Measurements from ENCODE around the gene MCOLN2. TPM values are rescaled to one million over a fixed set of nuclear protein-coding genes. Genes with fewer than 3 reads are reported as not detected.

The MCOLN2 gene
- total RNA-seq, 1 experiment from 2014 or later = 3.8 TPM

DNA sequence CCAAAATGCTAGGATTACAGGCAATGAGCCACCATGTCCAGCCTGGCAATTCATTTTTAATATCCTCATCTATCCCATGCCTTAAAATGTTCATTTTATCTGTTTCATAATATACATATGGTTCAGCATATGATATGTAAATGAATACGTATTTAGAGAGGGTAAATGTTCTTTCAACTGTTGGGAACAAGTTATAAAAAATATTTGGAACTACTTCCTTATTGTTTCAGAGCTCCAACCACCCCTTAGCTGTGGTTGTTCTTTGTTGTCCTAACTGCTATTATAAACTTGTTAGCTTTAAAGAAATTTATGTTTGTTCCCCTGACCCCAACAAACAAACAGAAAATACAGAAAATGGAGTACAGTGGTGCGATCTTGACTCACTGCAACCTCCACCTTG lies 14.5 kb downstream of the MCOLN2 start:
- no peaks in the 10 kb centered on the region; the same call in 1 of the 2 replicates for H3K27me3 Mint-ChIP-seq (ENCODE audit: low read depth)
- no peak overlapping the region for H3K27ac Mint-ChIP-seq
- CTCF ChIA-PET = no interaction called here
- no peaks in the 10 kb centered on the region for H3K36me3 Mint-ChIP-seq
- H3K4me1 Mint-ChIP-seq = no peaks in the 10 kb centered on the region
- ATAC-seq (no peak), DNase-seq (ENCODE audit: low spot score) (no peak)
- POLR2A ChIA-PET = no interaction called here
- H3K9me3 Mint-ChIP-seq = peaks cover 6% of the 10 kb centered on the region
- TF ChIP-seq GTF2I (CRISPR knock-in tag; conservative IDR thresholded peaks at IDR 0.05) (no peak), ATF1 (CRISPR knock-in tag; IDR thresholded peaks at IDR 0.05) (no peak), SOX15 (CRISPR knock-in tag; IDR thresholded peaks at IDR 0.05) (no peak), ETV6 (CRISPR knock-in tag; IDR thresholded peaks at IDR 0.05) (no peak), RELA (CRISPR knock-in tag; IDR thresholded peaks at IDR 0.05; ENCODE audit: borderline replicate concordance) (no peak), PREB (CRISPR knock-in tag; IDR thresholded peaks at IDR 0.05; ENCODE audit: borderline replicate concordance) (no peak), ZNF671 (CRISPR knock-in tag; IDR thresholded peaks at IDR 0.05) (no peak), EMX1 (CRISPR knock-in tag; IDR thresholded peaks at IDR 0.05) (no peak), GABPB1 (CRISPR knock-in tag; IDR thresholded peaks at IDR 0.05) (no peak), ZNF232 (CRISPR knock-in tag; IDR thresholded peaks at IDR 0.05) (no peak), FOXP4 (CRISPR knock-in tag; IDR thresholded peaks at IDR 0.05) (no peak)
- TF ChIP-seq, protein P1, sequence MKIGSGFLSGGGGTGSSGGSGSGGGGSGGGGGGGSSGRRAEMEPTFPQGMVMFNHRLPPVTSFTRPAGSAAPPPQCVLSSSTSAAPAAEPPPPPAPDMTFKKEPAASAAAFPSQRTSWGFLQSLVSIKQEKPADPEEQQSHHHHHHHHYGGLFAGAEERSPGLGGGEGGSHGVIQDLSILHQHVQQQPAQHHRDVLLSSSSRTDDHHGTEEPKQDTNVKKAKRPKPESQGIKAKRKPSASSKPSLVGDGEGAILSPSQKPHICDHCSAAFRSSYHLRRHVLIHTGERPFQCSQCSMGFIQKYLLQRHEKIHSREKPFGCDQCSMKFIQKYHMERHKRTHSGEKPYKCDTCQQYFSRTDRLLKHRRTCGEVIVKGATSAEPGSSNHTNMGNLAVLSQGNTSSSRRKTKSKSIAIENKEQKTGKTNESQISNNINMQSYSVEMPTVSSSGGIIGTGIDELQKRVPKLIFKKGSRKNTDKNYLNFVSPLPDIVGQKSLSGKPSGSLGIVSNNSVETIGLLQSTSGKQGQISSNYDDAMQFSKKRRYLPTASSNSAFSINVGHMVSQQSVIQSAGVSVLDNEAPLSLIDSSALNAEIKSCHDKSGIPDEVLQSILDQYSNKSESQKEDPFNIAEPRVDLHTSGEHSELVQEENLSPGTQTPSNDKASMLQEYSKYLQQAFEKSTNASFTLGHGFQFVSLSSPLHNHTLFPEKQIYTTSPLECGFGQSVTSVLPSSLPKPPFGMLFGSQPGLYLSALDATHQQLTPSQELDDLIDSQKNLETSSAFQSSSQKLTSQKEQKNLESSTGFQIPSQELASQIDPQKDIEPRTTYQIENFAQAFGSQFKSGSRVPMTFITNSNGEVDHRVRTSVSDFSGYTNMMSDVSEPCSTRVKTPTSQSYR (CRISPR knock-in tag; IDR thresholded peaks at IDR 0.05) = no peak
- TF ChIP-seq, protein P2, sequence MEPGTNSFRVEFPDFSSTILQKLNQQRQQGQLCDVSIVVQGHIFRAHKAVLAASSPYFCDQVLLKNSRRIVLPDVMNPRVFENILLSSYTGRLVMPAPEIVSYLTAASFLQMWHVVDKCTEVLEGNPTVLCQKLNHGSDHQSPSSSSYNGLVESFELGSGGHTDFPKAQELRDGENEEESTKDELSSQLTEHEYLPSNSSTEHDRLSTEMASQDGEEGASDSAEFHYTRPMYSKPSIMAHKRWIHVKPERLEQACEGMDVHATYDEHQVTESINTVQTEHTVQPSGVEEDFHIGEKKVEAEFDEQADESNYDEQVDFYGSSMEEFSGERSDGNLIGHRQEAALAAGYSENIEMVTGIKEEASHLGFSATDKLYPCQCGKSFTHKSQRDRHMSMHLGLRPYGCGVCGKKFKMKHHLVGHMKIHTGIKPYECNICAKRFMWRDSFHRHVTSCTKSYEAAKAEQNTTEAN (CRISPR knock-in tag; IDR thresholded peaks at IDR 0.05) = no peak
- TF ChIP-seq, protein P3, sequence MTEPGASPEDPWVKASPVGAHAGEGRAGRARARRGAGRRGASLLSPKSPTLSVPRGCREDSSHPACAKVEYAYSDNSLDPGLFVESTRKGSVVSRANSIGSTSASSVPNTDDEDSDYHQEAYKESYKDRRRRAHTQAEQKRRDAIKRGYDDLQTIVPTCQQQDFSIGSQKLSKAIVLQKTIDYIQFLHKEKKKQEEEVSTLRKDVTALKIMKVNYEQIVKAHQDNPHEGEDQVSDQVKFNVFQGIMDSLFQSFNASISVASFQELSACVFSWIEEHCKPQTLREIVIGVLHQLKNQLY (CRISPR knock-in tag; IDR thresholded peaks at IDR 0.05) = no peak
- TF ChIP-seq, protein P4, sequence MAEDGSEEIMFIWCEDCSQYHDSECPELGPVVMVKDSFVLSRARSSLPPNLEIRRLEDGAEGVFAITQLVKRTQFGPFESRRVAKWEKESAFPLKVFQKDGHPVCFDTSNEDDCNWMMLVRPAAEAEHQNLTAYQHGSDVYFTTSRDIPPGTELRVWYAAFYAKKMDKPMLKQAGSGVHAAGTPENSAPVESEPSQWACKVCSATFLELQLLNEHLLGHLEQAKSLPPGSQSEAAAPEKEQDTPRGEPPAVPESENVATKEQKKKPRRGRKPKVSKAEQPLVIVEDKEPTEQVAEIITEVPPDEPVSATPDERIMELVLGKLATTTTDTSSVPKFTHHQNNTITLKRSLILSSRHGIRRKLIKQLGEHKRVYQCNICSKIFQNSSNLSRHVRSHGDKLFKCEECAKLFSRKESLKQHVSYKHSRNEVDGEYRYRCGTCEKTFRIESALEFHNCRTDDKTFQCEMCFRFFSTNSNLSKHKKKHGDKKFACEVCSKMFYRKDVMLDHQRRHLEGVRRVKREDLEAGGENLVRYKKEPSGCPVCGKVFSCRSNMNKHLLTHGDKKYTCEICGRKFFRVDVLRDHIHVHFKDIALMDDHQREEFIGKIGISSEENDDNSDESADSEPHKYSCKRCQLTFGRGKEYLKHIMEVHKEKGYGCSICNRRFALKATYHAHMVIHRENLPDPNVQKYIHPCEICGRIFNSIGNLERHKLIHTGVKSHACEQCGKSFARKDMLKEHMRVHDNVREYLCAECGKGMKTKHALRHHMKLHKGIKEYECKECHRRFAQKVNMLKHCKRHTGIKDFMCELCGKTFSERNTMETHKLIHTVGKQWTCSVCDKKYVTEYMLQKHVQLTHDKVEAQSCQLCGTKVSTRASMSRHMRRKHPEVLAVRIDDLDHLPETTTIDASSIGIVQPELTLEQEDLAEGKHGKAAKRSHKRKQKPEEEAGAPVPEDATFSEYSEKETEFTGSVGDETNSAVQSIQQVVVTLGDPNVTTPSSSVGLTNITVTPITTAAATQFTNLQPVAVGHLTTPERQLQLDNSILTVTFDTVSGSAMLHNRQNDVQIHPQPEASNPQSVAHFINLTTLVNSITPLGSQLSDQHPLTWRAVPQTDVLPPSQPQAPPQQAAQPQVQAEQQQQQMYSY (CRISPR knock-in tag; IDR thresholded peaks at IDR 0.05) = no peak
- TF ChIP-seq, protein P5, sequence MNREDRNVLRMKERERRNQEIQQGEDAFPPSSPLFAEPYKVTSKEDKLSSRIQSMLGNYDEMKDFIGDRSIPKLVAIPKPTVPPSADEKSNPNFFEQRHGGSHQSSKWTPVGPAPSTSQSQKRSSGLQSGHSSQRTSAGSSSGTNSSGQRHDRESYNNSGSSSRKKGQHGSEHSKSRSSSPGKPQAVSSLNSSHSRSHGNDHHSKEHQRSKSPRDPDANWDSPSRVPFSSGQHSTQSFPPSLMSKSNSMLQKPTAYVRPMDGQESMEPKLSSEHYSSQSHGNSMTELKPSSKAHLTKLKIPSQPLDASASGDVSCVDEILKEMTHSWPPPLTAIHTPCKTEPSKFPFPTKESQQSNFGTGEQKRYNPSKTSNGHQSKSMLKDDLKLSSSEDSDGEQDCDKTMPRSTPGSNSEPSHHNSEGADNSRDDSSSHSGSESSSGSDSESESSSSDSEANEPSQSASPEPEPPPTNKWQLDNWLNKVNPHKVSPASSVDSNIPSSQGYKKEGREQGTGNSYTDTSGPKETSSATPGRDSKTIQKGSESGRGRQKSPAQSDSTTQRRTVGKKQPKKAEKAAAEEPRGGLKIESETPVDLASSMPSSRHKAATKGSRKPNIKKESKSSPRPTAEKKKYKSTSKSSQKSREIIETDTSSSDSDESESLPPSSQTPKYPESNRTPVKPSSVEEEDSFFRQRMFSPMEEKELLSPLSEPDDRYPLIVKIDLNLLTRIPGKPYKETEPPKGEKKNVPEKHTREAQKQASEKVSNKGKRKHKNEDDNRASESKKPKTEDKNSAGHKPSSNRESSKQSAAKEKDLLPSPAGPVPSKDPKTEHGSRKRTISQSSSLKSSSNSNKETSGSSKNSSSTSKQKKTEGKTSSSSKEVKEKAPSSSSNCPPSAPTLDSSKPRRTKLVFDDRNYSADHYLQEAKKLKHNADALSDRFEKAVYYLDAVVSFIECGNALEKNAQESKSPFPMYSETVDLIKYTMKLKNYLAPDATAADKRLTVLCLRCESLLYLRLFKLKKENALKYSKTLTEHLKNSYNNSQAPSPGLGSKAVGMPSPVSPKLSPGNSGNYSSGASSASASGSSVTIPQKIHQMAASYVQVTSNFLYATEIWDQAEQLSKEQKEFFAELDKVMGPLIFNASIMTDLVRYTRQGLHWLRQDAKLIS (CRISPR knock-in tag; IDR thresholded peaks at IDR 0.05; ENCODE audit: borderline replicate concordance) = no peak
- no peak overlapping the region for H3K4me3 Mint-ChIP-seq
